ENCODE results near the gene STYXL1.
"Not testable (repeated sequence)": the region's sequence is repeated elsewhere in the genome, so short reads cannot be mapped to it uniquely, and the experiment has no call there.

The STYXL1 gene

GRCh38 chr7:76089865-76090475, 42.2 kb upstream of the STYXL1 start:
- Histone ChIP-seq H3K4me3 (ENCODE audit: low read depth, low read length) (no peak overlapping the region), H3K79me2 (no peaks in the 10 kb centered on the region), H3K4me2 (ENCODE audit: low read length) (no peak overlapping the region), H3K27ac (no peak overlapping the region), H3K4me1 (peaks cover 3% of the 10 kb centered on the region), H3K36me3 (ENCODE audit: control insufficient read depth, insufficient read depth, low read length) (no peaks in the 10 kb centered on the region), H3K9ac (no peak overlapping the region), H3K27me3 (ENCODE audit: control insufficient read depth, insufficient read depth, low read length) (no peaks in the 10 kb centered on the region), H3K9me3 (ENCODE audit: control insufficient read depth, low read length) (no peaks in the 10 kb centered on the region), H2AFZ (peak overlapping the region; percentile 34)
- no peak for TF ChIP-seq CTCF (IDR thresholded peaks at IDR 0.05)

GRCh38 chr7:76087362-76087791, 39.6 kb upstream of the STYXL1 start:
- not testable (repeated sequence) for H3K27me3 ChIP-seq (ENCODE audit: control insufficient read depth, insufficient read depth, low read length); H3K9me3 ChIP-seq (ENCODE audit: control insufficient read depth, low read length); H3K4me2 ChIP-seq (ENCODE audit: low read length)

GRCh38 chr7:76086070-76086469, 38.3 kb upstream of the STYXL1 start:
- H3K9me3 ChIP-seq (ENCODE audit: control insufficient read depth, low read length), result no peaks in the 10 kb centered on the region
- no peak overlapping the region for H3K4me3 ChIP-seq (ENCODE audit: low read depth, low read length)
- H3K36me3 ChIP-seq (ENCODE audit: control insufficient read depth, insufficient read depth, low read length), result no peaks in the 10 kb centered on the region
- no peak overlapping the region for H3K9ac ChIP-seq
- no peaks in the 10 kb centered on the region for H3K79me2 ChIP-seq
- no peak overlapping the region for H2AFZ ChIP-seq
- H3K27me3 ChIP-seq (ENCODE audit: control insufficient read depth, insufficient read depth, low read length), result no peaks in the 10 kb centered on the region
- TF ChIP-seq CTCF (IDR thresholded peaks at IDR 0.05), result no peak
- H3K4me2 ChIP-seq (ENCODE audit: low read length), result no peak overlapping the region
- no peak overlapping the region for H3K27ac ChIP-seq
- H3K4me1 ChIP-seq, result peaks cover 3% of the 10 kb centered on the region

More at GRCh38 chr7:76087362-76087791, 39.6 kb upstream of the STYXL1 start:
- not testable (repeated sequence) for H3K36me3 ChIP-seq (ENCODE audit: control insufficient read depth, insufficient read depth, low read length); H3K27ac ChIP-seq; H3K4me3 ChIP-seq (ENCODE audit: low read depth, low read length); H2AFZ ChIP-seq; H3K9ac ChIP-seq; H3K4me1 ChIP-seq; H3K79me2 ChIP-seq

- H3K27ac ChIP-seq; H3K9me3 ChIP-seq (ENCODE audit: control insufficient read depth, low read length); H3K36me3 ChIP-seq (ENCODE audit: control insufficient read depth, insufficient read depth, low read length); H3K79me2 ChIP-seq; H3K4me2 ChIP-seq (ENCODE audit: low read length); H3K27me3 ChIP-seq (ENCODE audit: control insufficient read depth, insufficient read depth, low read length); H3K9ac ChIP-seq; H3K4me1 ChIP-seq; H2AFZ ChIP-seq; H3K4me3 ChIP-seq (ENCODE audit: low read depth, low read length): not testable (repeated sequence)
Observed at GRCh38 chr7:76084115-76084514, 36.3 kb upstream of the STYXL1 start.

- no peak overlapping the region for H3K27ac ChIP-seq
- H3K27me3 ChIP-seq (ENCODE audit: control insufficient read depth, insufficient read depth, low read length), result no peaks in the 10 kb centered on the region
- no peaks in the 10 kb centered on the region for H3K79me2 ChIP-seq
- no peak overlapping the region for H3K9ac ChIP-seq
- no peak for TF ChIP-seq CTCF (IDR thresholded peaks at IDR 0.05)
- H3K36me3 ChIP-seq (ENCODE audit: control insufficient read depth, insufficient read depth, low read length), result no peaks in the 10 kb centered on the region
- H3K4me3 ChIP-seq (ENCODE audit: low read depth, low read length), result no peak overlapping the region
- no peaks in the 10 kb centered on the region for H3K9me3 ChIP-seq (ENCODE audit: control insufficient read depth, low read length)
- H3K4me2 ChIP-seq (ENCODE audit: low read length), result no peak overlapping the region
- H2AFZ ChIP-seq, result no peak overlapping the region
- H3K4me1 ChIP-seq, result peaks cover 3% of the 10 kb centered on the region
Observed at GRCh38 chr7:76080204-76080603, 32.4 kb upstream of the STYXL1 start.

- Histone ChIP-seq H2AFZ (no peak overlapping the region), H3K4me1 (peaks cover 3% of the 10 kb centered on the region), H3K36me3 (ENCODE audit: control insufficient read depth, insufficient read depth, low read length) (no peaks in the 10 kb centered on the region), H3K9me3 (ENCODE audit: control insufficient read depth, low read length) (no peaks in the 10 kb centered on the region), H3K27me3 (ENCODE audit: control insufficient read depth, insufficient read depth, low read length) (no peaks in the 10 kb centered on the region), H3K4me3 (ENCODE audit: low read depth, low read length) (no peak overlapping the region), H3K27ac (no peak overlapping the region), H3K79me2 (no peaks in the 10 kb centered on the region), H3K9ac (no peak overlapping the region), H3K4me2 (ENCODE audit: low read length) (no peak overlapping the region)
- TF ChIP-seq CTCF (IDR thresholded peaks at IDR 0.05), result no peak
Observed at GRCh38 chr7:76077435-76077834, 29.6 kb upstream of the STYXL1 start.
